ENCODE measurements around the gene ACBD7. TPM values are rescaled to one million over a fixed set of nuclear protein-coding genes. Genes with fewer than 3 reads are reported as not detected.

ACBD7 gene
- total RNA-seq, 1 experiment from 2014 or later, result 13.9 TPM

DNA sequence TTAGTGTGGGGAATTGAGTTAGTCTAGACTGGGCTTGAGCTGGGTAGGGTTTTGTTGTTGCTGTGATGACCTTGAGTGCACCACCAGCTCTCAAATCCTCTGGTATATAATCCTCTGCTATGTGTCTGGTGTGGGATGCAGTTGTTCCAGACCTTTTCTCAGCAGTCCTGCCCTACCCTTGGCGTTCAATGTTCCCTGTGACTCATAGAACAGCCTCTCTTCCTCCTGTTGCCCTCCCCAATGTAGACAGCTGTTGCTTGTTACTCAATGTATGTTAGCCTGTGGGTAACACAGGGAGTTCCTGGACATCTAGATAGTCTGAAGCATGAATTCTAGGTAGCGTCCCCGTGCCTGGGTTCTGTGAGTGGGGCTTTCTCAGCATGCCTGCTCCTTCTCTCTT, 19.8 kb downstream of the ACBD7 start:
- CTCF ChIA-PET, result no interaction called here
- no TSS peak for BruUV-seq (replicated peaks)
- DNase-seq, result no peak

DNA sequence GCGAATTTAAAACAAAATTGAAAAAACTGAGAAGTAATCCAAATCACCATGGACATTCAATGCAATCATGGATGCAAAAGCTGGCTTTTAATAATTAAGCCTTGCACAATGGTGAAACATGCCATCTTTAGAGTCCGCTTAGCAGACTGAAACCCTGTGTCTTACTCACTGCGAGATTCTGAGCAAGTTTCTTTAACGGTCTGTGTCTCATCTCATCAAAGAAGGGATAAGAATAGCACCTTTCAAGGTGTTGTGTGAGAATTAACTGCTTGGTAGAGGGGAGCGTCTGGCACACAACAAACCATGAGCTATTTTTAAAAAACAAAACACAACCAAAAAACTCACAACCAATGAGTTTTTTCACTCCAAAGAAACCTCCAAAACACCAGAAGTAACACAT, 21.4 kb downstream of the ACBD7 start:
- CTCF ChIA-PET, result no interaction called here
- intact Hi-C loops (cut with micrococcal nuclease; ENCODE audit: unreplicated experiment), result no loop called here
- BruUV-seq (replicated peaks), result no TSS peak

More for the DNA sequence above, 19.8 kb downstream of the ACBD7 start:
- no peaks in the 10 kb centered on the region for H3K27me3 Mint-ChIP-seq (ENCODE audit: insufficient read depth, unreplicated experiment)
- TF ChIP-seq, protein P1, sequence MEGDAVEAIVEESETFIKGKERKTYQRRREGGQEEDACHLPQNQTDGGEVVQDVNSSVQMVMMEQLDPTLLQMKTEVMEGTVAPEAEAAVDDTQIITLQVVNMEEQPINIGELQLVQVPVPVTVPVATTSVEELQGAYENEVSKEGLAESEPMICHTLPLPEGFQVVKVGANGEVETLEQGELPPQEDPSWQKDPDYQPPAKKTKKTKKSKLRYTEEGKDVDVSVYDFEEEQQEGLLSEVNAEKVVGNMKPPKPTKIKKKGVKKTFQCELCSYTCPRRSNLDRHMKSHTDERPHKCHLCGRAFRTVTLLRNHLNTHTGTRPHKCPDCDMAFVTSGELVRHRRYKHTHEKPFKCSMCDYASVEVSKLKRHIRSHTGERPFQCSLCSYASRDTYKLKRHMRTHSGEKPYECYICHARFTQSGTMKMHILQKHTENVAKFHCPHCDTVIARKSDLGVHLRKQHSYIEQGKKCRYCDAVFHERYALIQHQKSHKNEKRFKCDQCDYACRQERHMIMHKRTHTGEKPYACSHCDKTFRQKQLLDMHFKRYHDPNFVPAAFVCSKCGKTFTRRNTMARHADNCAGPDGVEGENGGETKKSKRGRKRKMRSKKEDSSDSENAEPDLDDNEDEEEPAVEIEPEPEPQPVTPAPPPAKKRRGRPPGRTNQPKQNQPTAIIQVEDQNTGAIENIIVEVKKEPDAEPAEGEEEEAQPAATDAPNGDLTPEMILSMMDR (IDR thresholded peaks at IDR 0.05; ENCODE audit: insufficient read depth in 1 of 2, low read depth in 1 of 2, low read length in 1 of 2, severe bottlenecking in 1 of 2, unreplicated experiment in 1 of 2), result no peak
- POLR2A ChIA-PET, result no interaction called here
- no peak overlapping the region for H3K27ac Mint-ChIP-seq (ENCODE audit: unreplicated experiment)
- H3K27me3 ChIP-seq (replicated peaks; ENCODE audit: control insufficient read depth, insufficient read depth, low read length), result no peaks in the 10 kb centered on the region
- no peaks in the 10 kb centered on the region for H3K36me3 ChIP-seq (ENCODE audit: control insufficient read depth, insufficient read depth, low read length)
- H3K36me3 Mint-ChIP-seq (ENCODE audit: insufficient read depth, unreplicated experiment), result no peaks in the 10 kb centered on the region
- no peak overlapping the region for H3K4me3 Mint-ChIP-seq (ENCODE audit: unreplicated experiment)
- no peaks in the 10 kb centered on the region for H3K4me1 Mint-ChIP-seq (ENCODE audit: low read depth, unreplicated experiment)
- H3K9me3 ChIP-seq, result peaks cover 31% of the 10 kb centered on the region
- H3K4me3 ChIP-seq (ENCODE audit: low read depth, low read length), result no peak overlapping the region
- intact Hi-C loops (cut with micrococcal nuclease; ENCODE audit: unreplicated experiment), result no loop called here
- peaks cover 10% of the 10 kb centered on the region for H3K9me3 Mint-ChIP-seq (ENCODE audit: unreplicated experiment)
- H3K4me1 ChIP-seq, result no peaks in the 10 kb centered on the region

DNA sequence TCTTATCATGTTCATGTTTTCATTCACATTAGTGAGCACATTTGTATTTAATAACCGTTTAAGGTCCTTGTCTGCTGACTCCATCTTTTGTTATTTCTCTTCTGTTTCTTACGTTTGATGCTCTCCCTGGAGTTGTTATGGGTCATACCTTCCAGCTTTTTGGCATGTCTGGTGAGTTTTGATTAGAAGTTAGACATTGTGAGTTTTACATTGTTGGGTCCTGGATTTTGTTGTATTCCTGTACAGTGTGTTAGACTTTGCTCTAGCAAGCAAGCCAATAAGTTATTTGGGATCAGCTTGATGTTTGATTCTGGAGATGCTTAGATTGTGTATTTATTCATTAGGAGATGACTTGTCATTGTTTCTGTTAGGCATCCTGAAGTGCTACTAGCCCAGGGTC, 27.9 kb downstream of the ACBD7 start:
- no peaks in the 10 kb centered on the region for H3K36me3 ChIP-seq (ENCODE audit: control insufficient read depth, insufficient read depth, low read length)
- no peaks in the 10 kb centered on the region for H3K27me3 ChIP-seq (replicated peaks; ENCODE audit: control insufficient read depth, insufficient read depth, low read length)
- intact Hi-C loops (cut with micrococcal nuclease; ENCODE audit: unreplicated experiment), result no loop called here
- ChIA-PET CTCF (no interaction called here), POLR2A (no interaction called here)
- no peaks in the 10 kb centered on the region for H3K4me1 Mint-ChIP-seq (ENCODE audit: low read depth, unreplicated experiment)
- peaks cover 17% of the 10 kb centered on the region for H3K9me3 Mint-ChIP-seq (ENCODE audit: unreplicated experiment)
- TF ChIP-seq, protein P1 (IDR thresholded peaks at IDR 0.05; ENCODE audit: insufficient read depth in 1 of 2, low read depth in 1 of 2, low read length in 1 of 2, severe bottlenecking in 1 of 2, unreplicated experiment in 1 of 2), result no peak
- H3K4me1 ChIP-seq, result no peaks in the 10 kb centered on the region
- peaks cover 2% of the 10 kb centered on the region for H3K27me3 Mint-ChIP-seq (ENCODE audit: insufficient read depth, unreplicated experiment)
- no peak overlapping the region for H3K4me3 ChIP-seq (ENCODE audit: low read depth, low read length)
- H3K27ac Mint-ChIP-seq (ENCODE audit: unreplicated experiment), result no peak overlapping the region
- no peaks in the 10 kb centered on the region for H3K36me3 Mint-ChIP-seq (ENCODE audit: insufficient read depth, unreplicated experiment)
- no TSS peak for BruUV-seq (replicated peaks)
- H3K4me3 Mint-ChIP-seq (ENCODE audit: unreplicated experiment), result no peak overlapping the region
- peaks cover 14% of the 10 kb centered on the region; the same call in 1 of the 2 replicates for H3K9me3 ChIP-seq
- no peak for DNase-seq

More for the DNA sequence above, 21.4 kb downstream of the ACBD7 start:
- Mint-ChIP-seq H3K36me3 (ENCODE audit: insufficient read depth, unreplicated experiment) (no peaks in the 10 kb centered on the region), H3K9me3 (ENCODE audit: unreplicated experiment) (peaks cover 10% of the 10 kb centered on the region), H3K27me3 (ENCODE audit: insufficient read depth, unreplicated experiment) (no peaks in the 10 kb centered on the region), H3K27ac (ENCODE audit: unreplicated experiment) (no peak overlapping the region), H3K4me3 (ENCODE audit: unreplicated experiment) (no peak overlapping the region), H3K4me1 (ENCODE audit: low read depth, unreplicated experiment) (no peaks in the 10 kb centered on the region)
- Histone ChIP-seq H3K4me3 (ENCODE audit: low read depth, low read length) (no peak overlapping the region), H3K27me3 (replicated peaks; ENCODE audit: control insufficient read depth, insufficient read depth, low read length) (no peaks in the 10 kb centered on the region), H3K4me1 (no peaks in the 10 kb centered on the region), H3K36me3 (ENCODE audit: control insufficient read depth, insufficient read depth, low read length) (no peaks in the 10 kb centered on the region), H3K9me3 (peaks cover 19% of the 10 kb centered on the region)
- DNase-seq, result no peak
- TF ChIP-seq, protein P1 (IDR thresholded peaks at IDR 0.05; ENCODE audit: insufficient read depth in 1 of 2, low read depth in 1 of 2, low read length in 1 of 2, severe bottlenecking in 1 of 2, unreplicated experiment in 1 of 2), result no peak
- POLR2A ChIA-PET, result interaction anchor here (0.6 to 0.7 kb wide), 2 partner anchors 12 to 795 kb away, joined by 3 to 6 read pairs; no protein-coding TSS in a partner anchor
